ENCODE measurements around the gene HSPG2. TPM values are rescaled to one million over a fixed set of nuclear protein-coding genes. Genes with fewer than 3 reads are reported as not detected.

Gene HSPG2
- total and polyA plus RNA-seq, 12 donors = 38.7 to 558 (median 273) TPM

- TF ChIP-seq CTCF (IDR thresholded peaks at IDR 0.05) = no peak
- TF ChIP-seq POLR2A (IDR thresholded peaks at IDR 0.05) = peak in 1 of 2 donors; percentile 13
- Histone ChIP-seq H3K9me3 (replicated peaks in 1 of 3) (no peaks in the 10 kb centered on the region), H3K4me1 (replicated peaks in 1 of 2) (peaks cover 3 to 4% of the 10 kb centered on the region in 2 donors), H3K27me3 (no peaks in the 10 kb centered on the region), H3K4me3 (no peak overlapping the region), H3K36me3 (replicated peaks in 1 of 2) (peaks cover 0 to 10% of the 10 kb centered on the region in 2 donors), H3K27ac (peak overlapping the region in 2 of 5 donors; percentile 21 to 68)
- DNase-seq = peak; percentile 56 to 76 (median 69)
- WGBS, 4 donors = 9 to 28% (median 16%) methylated on average over 6 to 10 of the region's 10 CpGs
- intact Hi-C loops (cut with DNase I) = no loop called here
Measured at GRCh38 chr1:21818656-21819055, 118.5 kb downstream of the HSPG2 start.

GRCh38 chr1:21816602-21817302 is 120.4 kb downstream of the HSPG2 start:
- peak overlapping the region in 1 of 5 donors; percentile 16 for H3K27ac ChIP-seq
- DNase-seq = peak in 1 of 7 donors; percentile 32
- no peak for TF ChIP-seq CTCF (IDR thresholded peaks at IDR 0.05)
- no peak for TF ChIP-seq POLR2A (IDR thresholded peaks at IDR 0.05)
- no peaks in the 10 kb centered on the region for H3K9me3 ChIP-seq (replicated peaks in 1 of 3)
- H3K36me3 ChIP-seq (replicated peaks in 1 of 2) = no peaks in the 10 kb centered on the region
- peaks cover 3 to 4% of the 10 kb centered on the region in 2 donors for H3K4me1 ChIP-seq (replicated peaks in 1 of 2)
- WGBS, 4 donors = 73 to 92% (median 82%) methylated on average over 8 of the region's 8 CpGs
- H3K27me3 ChIP-seq = no peaks in the 10 kb centered on the region
- intact Hi-C loops (cut with DNase I) = no loop called here
- H3K4me3 ChIP-seq = no peak overlapping the region

- H3K36me3 ChIP-seq (replicated peaks in 1 of 2) = no peaks in the 10 kb centered on the region
- DNase-seq = no peak
- 68 to 78% (median 72%) methylated on average over 7 to 12 of the region's 12 CpGs for WGBS, 4 donors
- H3K9me3 ChIP-seq (replicated peaks in 1 of 3) = no peaks in the 10 kb centered on the region
- no peak overlapping the region for H3K27ac ChIP-seq
- intact Hi-C loops (cut with DNase I) = no loop called here
- H3K4me3 ChIP-seq = no peak overlapping the region
- H3K4me1 ChIP-seq (replicated peaks in 1 of 2) = peaks cover 3 to 4% of the 10 kb centered on the region in 2 donors
- H3K27me3 ChIP-seq = no peaks in the 10 kb centered on the region
- no peak for TF ChIP-seq POLR2A (IDR thresholded peaks at IDR 0.05)
- no peak for TF ChIP-seq CTCF (IDR thresholded peaks at IDR 0.05)
Measured at GRCh38 chr1:21815724-21816321, 121.3 kb downstream of the HSPG2 start.

DNA sequence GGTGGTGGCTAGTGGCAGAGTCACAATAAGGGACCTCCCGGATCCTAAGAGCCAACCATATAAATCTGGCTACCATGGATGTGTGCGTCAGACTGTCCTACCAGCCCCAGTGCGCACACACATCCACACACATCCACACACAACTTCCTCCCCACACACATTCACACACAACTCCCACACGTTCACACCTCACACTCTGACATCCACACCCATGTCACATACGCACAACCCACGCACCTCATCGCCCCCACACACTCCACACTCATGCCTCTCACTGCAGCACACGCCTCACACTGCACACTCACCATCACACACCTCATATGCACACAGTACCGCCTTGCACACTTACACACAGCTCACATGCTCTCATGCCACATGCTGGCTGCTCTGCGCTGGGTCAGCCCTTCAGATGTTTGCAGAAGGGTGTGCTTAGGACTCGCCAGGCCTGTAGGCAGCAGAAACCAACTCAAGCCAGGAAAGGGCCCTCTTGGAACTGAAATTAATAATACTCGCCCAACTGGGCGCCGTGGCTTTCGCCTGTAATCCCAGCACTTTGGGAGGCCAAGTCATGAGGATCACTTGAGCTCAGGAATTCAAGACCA is 122.0 kb downstream of the HSPG2 start:
- DNase-seq = no peak
- intact Hi-C loops (cut with DNase I) = no loop called here
- no peak for TF ChIP-seq CTCF (IDR thresholded peaks at IDR 0.05)
- TF ChIP-seq POLR2A (IDR thresholded peaks at IDR 0.05) = no peak
- H3K27ac ChIP-seq = no peak overlapping the region
- H3K27me3 ChIP-seq = no peaks in the 10 kb centered on the region
- no peaks in the 10 kb centered on the region for H3K36me3 ChIP-seq (replicated peaks in 1 of 2)
- peak overlapping the region in 1 of 4 donors; percentile 60 for H3K4me3 ChIP-seq
- H3K4me1 ChIP-seq (replicated peaks in 1 of 2) = peaks cover 3 to 4% of the 10 kb centered on the region in 2 donors
- 91 to 95% (median 94%) methylated on average over 14 to 15 of the region's 15 CpGs for WGBS, 4 donors
- no peaks in the 10 kb centered on the region for H3K9me3 ChIP-seq (replicated peaks in 1 of 3)
